GM19452 (cell line): ENCODE results near the gene SLC16A3.
"Not testable (repeated sequence)": the region's sequence is repeated elsewhere in the genome, so short reads cannot be mapped to it uniquely, and the experiment has no call there.

Experiments used
- ATAC-seq: cut with Tn5 transposase; IDR thresholded peaks from one replicate; pipeline ENCODE4 v1.9.1; 2021; ENCODE audit not compliant: unreplicated experiment

Gene SLC16A3

GRCh38 chr17:82228842-82229697 is at the start of gene SLC16A3:
TSS of gene SLC16A3 (plus strand) at chr17:82229042. CDS start at chr17:82236009, 6,967 bp downstream.
- ATAC-seq = peak; percentile 41

- ATAC-seq = no peak
Observed at GRCh38 chr17:82179412-82179811, 49.4 kb upstream of the SLC16A3 start.

DNA sequence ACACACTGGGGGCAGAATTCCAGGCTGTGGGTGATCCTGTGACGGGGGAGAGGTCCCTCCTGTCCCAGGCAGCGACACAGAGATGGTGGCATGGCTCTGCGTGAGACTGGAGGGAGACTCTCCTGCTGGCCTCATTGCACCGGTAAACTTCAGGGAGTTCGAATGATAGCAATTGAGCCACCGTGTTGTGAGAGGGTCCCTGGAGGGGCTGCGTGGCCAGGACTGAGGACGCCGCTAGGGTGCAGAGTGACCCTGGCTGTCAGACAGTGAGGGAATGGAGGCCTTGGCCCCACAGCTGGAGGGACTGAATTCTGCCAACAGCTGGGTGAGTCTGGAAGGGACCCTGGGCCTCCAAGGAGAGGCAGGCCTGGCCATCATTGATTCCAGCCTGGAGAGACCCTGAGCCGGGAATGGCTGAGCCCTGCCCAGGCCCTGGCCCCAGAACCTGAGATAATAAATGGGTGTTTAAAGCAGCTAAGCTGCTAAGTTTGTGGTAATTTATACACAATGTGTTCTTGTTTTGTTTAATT is 48.8 kb upstream of the SLC16A3 start:
- ATAC-seq = no peak

DNA sequence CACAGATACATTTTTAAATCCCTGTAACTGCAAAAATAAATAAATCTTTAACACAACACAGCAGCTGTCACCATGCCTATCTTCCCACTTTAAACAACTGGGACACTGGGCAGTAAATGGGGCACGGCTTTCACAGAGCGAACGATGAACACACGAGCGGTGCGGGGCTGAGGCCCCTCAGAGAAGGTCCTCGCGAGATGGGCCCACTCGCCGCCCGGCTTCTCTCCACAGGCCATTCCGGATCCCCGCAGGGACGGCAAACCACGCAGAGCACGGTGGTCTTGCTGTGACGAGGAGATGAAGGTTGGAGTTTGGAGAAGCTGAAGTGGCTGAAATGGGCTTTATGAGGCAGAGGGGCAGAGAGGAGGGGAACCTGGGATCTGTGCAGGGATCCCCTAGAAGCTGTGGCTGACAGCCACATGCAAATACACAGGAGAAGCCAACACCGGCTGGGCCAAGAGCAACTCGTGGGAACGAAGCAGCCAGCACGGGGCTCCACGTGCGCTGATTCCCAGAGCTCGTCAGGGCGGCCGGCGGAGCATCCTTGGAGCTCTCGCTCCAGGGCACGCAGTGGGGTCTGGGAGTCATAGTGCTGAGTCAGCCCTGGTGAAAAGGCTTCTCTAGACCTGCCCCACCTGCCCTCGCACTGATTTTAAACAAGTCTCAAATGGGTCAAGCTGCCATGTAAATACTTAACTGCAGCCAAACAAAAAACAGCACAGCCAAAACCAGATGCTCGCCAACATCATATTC is 47.9 kb upstream of the SLC16A3 start:
- ATAC-seq = no peak

- no peak for ATAC-seq
Observed at GRCh38 chr17:82184761-82185160, 44.1 kb upstream of the SLC16A3 start.

DNA sequence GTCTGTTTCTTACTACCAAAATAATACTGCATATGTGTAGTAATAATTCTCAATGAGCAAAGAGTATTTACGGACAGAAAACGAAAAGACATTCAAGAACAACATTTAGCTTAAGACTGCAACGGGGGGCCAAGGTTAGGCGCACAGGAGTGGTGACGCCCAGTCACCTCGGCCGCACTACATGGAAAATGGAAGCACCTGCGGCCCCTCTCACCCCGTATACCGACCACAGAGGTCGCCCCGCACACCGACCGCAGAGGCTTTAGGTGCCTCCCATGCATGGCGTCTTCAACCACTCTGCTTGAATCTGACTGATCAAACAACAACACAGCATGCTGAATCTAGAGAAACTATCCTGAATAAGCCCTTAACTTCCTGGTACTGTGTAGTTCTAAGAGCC is 42.6 kb upstream of the SLC16A3 start:
- no peak for ATAC-seq

DNA sequence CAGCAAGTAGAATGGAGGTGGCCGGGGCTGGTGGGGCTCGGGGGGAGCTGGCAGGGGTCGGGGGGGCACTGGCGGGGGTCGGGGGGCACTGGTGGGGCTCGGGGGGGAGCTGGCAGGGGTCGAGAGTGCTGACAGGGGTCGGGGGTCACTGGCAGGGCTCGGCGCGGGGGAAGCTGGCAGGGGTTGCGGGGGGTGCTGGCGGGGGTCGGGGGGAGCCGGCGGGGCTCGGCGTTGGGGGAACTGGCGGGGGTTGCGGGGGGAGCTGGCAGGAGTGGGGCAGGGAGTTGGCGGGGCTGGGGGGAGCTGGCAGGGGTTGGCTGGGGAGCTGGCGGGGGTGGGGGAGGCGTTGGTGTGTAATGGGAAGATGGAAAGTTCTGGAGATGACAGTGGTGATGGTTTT is 41.3 kb upstream of the SLC16A3 start:
- ATAC-seq = no peak

DNA sequence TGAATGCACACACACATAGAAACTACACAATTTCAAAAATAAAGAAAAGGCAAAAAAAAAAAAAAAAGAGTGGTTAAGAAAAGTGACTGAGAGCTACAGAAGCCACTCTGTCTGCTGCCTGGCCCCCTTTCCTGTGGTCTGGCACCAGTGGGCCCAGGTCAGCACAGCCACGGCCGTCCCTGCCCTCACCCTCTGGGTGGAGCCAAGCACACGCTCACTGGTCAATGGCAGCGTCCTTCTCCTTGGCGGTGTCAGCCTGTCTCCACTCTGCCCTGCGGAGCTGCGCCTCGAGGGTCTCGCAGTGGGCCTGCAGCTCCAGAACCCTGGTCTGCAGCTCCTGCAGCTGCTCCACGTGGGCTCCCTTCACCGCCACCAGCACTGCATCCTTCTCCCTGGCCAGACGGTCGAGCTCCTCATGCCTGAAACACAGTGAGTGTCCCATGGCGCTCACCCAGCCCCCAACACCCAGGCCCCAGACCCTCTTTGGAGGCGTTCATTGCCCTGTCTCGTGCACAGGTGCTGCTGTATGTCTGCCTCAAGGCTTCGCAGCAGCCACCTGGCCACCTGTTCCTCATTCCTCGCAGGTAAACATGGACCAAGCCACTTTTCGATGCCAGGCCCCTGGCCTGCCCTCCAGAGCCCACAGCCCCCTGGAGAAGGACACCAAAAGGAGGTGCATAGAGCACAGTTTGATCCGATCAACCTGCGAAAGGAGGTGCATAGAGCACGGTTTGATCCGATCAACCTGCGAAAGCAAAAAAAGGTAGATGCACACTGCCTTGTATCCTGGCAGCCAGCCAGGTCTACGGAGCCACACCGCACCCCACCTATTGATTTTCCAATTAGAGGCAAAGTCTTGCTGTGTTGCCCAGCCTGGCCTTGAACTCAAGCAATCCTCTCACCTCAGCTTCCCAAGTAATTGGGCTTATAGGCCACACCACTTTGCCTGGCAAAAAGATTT is 40.6 kb upstream of the SLC16A3 start:
- no peak for ATAC-seq

- ATAC-seq = not testable (repeated sequence)
Observed at GRCh38 chr17:82193050-82193449, 35.8 kb upstream of the SLC16A3 start.

GRCh38 chr17:82193520-82194220 is 35.2 kb upstream of the SLC16A3 start:
- no peak for ATAC-seq

GRCh38 chr17:82194765-82195164 is 34.1 kb upstream of the SLC16A3 start:
- no peak for ATAC-seq

GRCh38 chr17:82195675-82196672 is 32.9 kb upstream of the SLC16A3 start:
- ATAC-seq = no peak

DNA sequence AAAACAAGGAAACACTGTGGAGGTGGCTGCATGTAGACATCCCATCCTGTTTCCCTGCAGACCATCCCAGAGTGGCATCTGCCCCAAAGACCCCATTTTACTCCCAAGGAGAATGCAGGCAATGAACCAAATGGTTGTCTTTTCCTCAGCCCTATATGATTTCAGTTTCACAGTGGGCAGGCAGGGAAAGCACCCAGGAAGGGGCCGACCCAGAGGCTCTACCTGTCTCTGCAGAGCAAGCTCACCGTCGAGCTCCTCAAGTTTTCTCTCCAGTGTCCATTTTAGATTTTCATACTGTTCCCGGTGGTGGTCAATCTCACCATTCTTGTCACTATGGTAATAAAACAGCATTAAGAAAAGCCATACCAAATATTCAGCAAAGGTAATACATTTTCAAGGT is 30.8 kb upstream of the SLC16A3 start:
- ATAC-seq = no peak

DNA sequence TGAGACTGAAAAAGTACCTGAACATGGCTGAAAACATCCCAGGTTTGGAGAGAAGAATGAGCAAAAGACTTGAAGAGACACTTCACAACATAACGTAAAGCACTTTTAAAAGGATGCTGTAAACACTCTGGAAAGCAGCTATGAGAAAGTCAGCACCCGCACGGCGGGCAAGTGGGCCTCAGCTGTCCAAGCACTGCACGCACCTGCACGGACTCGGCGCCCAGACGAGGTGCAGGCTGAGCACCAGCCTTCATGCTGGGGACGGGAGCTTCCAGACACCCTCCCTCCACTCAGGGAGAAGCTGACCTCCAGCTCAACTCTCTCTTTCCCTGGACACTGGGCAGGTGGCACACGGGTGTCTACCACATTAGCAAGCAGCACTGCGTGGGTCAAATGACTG is 29.3 kb upstream of the SLC16A3 start:
- no peak for ATAC-seq

DNA sequence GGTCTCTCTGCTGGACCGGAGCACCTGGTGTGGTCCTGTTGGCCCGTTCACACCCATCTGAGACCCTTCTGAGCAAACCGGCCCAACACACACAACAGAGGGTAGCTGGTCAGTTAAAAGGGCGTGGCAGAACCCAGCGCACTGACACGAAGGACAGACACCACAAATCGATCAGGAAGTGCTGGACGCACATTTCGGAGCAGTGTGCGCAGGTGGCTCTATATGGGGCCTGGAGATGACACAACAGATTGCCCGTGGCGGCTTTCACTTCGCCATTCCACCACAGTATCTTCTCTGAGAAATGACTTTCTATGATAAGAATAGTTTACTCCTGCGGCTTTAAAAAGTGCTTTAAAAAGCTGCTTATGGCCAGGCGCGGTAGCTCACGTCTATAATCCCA is 28.7 kb upstream of the SLC16A3 start:
- ATAC-seq = no peak

DNA sequence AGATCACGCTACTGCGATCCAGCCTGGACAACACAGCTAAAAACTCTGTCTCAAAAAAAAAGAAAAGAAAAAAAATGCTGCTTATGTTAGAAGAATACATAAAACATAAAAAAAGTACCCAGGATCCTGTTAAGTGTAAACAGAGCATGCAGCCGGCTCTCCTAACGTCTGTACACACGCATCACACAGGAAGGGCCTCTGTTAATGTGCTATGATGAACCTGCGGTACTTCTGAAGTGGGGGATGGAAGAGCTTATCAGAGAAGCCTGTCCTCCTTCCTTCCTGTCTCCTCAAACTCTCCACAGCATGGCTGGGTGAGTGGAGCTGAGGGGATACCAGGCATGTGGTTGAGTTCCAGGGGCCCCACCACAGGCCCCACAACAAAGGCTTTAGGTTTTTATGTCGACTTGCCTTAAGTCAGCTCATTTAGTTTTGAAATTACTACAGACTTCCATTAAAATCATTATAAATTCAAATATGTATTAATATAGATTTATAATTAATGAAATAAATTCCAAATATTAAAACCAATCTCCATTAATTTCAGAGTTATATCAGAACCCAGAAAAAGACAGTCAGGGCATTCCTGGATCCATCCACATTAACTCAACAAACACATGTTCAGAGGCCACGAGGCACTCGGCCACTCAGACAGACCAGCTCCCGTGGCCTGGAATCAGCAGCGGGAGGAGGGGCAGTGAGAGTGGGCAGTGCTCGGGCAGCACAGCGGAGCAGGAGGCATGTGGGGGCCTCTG is 27.9 kb upstream of the SLC16A3 start:
- no peak for ATAC-seq

- no peak for ATAC-seq
Observed at GRCh38 chr17:82201498-82201910, 27.3 kb upstream of the SLC16A3 start.

DNA sequence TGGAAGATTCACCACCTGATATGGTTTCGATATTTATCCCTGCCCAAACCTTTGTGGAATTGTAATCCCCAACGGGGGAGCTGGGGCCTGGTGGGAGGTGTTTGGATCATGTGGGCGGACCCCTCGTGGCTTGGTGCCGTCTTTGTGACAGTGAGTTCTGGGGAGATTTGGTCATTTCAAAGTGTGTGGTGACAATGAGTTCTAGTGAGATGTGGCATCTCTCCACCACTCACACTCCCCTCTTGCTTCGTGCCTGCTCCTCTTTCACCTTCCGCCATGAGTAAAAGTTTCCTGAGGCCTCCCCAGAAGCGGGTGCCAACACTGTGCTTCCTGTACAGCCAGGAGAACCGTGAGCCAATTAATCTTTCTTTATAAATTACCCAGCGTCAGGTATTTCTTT is 25.9 kb upstream of the SLC16A3 start:
- ATAC-seq = no peak
